ENCODE data around the gene PPP3CA.
"Not testable (repeated sequence)": the region's sequence is repeated elsewhere in the genome, so short reads cannot be mapped to it uniquely, and the experiment has no call there.

The PPP3CA gene

GRCh38 chr4:101187841-101188240 lies 159.5 kb downstream of the PPP3CA start:
- peak; percentile 25 for TF ChIP-seq CTCF (IDR thresholded peaks at IDR 0.05; ENCODE audit: insufficient read depth, low read depth, low read length, missing control alignments)
- DNase-seq (ENCODE audit: low read depth): peak; percentile 28
- no peak overlapping the region for H3K4me3 ChIP-seq (ENCODE audit: low read length)

- H3K4me3 ChIP-seq (ENCODE audit: low read length): no peak overlapping the region
- no peak for DNase-seq (ENCODE audit: low read depth)
- no peak for TF ChIP-seq CTCF (IDR thresholded peaks at IDR 0.05; ENCODE audit: insufficient read depth, low read depth, low read length, missing control alignments)
These were observed 160.7 kb downstream of the PPP3CA start for GRCh38 chr4:101186567-101187184.

GRCh38 chr4:101184668-101185067 lies 162.7 kb downstream of the PPP3CA start:
- no peak for TF ChIP-seq CTCF (IDR thresholded peaks at IDR 0.05; ENCODE audit: insufficient read depth, low read depth, low read length, missing control alignments)
- no peak overlapping the region for H3K4me3 ChIP-seq (ENCODE audit: low read length)
- DNase-seq (ENCODE audit: low read depth): no peak

- DNase-seq (ENCODE audit: low read depth): peak; percentile 87
- no peak for TF ChIP-seq CTCF (IDR thresholded peaks at IDR 0.05; ENCODE audit: insufficient read depth, low read depth, low read length, missing control alignments)
- H3K4me3 ChIP-seq (ENCODE audit: low read length): no peak overlapping the region
These were observed 163.5 kb downstream of the PPP3CA start for GRCh38 chr4:101183666-101184373.

GRCh38 chr4:101183221-101183620 lies 164.1 kb downstream of the PPP3CA start:
- TF ChIP-seq CTCF (IDR thresholded peaks at IDR 0.05; ENCODE audit: insufficient read depth, low read depth, low read length, missing control alignments): no peak
- H3K4me3 ChIP-seq (ENCODE audit: low read length): no peak overlapping the region
- no peak for DNase-seq (ENCODE audit: low read depth)

- DNase-seq (ENCODE audit: low read depth); H3K4me3 ChIP-seq (ENCODE audit: low read length): not testable (repeated sequence)
These were observed 164.6 kb downstream of the PPP3CA start for GRCh38 chr4:101182688-101183087.

- no peak overlapping the region for H3K4me3 ChIP-seq (ENCODE audit: low read length)
- TF ChIP-seq CTCF (IDR thresholded peaks at IDR 0.05; ENCODE audit: insufficient read depth, low read depth, low read length, missing control alignments): no peak
- DNase-seq (ENCODE audit: low read depth): no peak
These were observed 168.6 kb downstream of the PPP3CA start for GRCh38 chr4:101178731-101179130.

Measured in epithelial cell of esophagus (primary cell).